ENCODE data around the gene FOXP1. TPM values are rescaled to one million over a fixed set of nuclear protein-coding genes. Genes with fewer than 3 reads are reported as not detected.
A peak's percentile ranks its signal among the peaks of the same experiment; 100 is the strongest.

The FOXP1 gene
- total RNA-seq, 4 donors from 2014 or later = 103 to 173 (median 140) TPM

DNA sequence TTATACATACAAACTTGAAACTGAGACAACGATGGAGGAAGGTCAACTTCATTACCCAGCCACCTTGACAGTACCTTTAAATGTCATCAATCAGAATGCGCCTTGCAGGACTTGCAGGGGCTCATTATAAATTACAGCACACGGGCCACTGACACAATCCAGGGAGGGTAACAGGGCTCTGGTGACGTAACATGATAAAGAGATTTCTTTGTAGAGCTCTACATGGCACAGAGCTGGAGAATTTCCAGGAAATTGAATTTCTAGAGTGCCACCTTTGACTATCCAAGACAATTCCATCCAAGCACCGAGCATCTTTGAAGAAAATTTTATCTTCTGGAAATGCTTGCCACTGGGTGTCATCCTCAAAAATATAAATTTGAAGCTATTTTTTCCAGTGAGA is 486.0 kb downstream of the FOXP1 start:
- no peak for DNase-seq
- TF ChIP-seq POLR2A (IDR thresholded peaks at IDR 0.05) = no peak
- TF ChIP-seq CTCF (IDR thresholded peaks at IDR 0.05) = no peak
- Histone ChIP-seq H3K36me3 (no peaks in the 10 kb centered on the region), H3K9me3 (no peaks in the 10 kb centered on the region), H3K4me3 (no peak overlapping the region), H3K27ac (no peak overlapping the region), H3K4me1 (peaks cover 0 to 16% (median 5%) of the 10 kb centered on the region in 4 donors), H3K27me3 (no peaks in the 10 kb centered on the region)

DNA sequence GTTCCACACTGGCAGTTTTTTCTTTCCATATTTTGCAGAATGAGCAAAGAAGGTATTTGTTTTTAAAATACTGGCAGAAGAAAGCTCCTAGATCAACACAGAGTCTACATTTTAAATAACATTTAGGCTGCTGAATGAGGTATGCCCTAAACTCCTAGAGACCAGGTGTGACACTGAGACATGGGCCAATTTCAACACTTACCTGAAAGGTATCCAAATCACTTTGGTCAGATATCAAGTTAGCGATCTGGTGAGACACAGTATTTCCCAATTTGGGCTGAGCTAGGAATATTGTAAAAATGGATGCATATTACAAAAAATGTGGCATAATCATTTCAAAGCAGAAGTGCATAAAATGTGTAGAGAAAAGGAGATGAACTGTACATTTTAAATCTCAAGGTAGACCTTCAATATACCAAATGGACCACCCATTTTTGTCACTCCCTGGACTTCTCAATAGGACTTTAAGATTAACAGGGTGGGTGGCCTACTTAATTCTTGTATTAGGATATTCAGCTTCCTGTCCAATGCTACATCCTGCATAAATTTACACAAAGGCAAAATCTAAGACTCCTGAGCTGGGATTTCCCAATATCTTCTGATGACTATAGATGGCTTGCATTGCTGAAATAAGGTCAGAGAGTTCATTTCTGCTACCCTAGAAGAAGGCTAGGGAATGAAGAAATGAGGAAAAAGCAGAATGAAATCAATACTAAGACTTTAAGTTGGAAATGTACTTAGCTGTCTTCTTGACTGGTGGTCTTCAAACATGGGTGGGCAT is 487.8 kb downstream of the FOXP1 start:
- no peak overlapping the region for H3K4me3 ChIP-seq
- no peaks in the 10 kb centered on the region for H3K9me3 ChIP-seq
- no peak overlapping the region for H3K27ac ChIP-seq
- peaks cover 0 to 9% (median 0%) of the 10 kb centered on the region in 4 donors for H3K4me1 ChIP-seq
- TF ChIP-seq CTCF (IDR thresholded peaks at IDR 0.05) (no peak), POLR2A (IDR thresholded peaks at IDR 0.05) (no peak)
- no peaks in the 10 kb centered on the region for H3K36me3 ChIP-seq
- no peak for DNase-seq
- no peaks in the 10 kb centered on the region for H3K27me3 ChIP-seq

DNA sequence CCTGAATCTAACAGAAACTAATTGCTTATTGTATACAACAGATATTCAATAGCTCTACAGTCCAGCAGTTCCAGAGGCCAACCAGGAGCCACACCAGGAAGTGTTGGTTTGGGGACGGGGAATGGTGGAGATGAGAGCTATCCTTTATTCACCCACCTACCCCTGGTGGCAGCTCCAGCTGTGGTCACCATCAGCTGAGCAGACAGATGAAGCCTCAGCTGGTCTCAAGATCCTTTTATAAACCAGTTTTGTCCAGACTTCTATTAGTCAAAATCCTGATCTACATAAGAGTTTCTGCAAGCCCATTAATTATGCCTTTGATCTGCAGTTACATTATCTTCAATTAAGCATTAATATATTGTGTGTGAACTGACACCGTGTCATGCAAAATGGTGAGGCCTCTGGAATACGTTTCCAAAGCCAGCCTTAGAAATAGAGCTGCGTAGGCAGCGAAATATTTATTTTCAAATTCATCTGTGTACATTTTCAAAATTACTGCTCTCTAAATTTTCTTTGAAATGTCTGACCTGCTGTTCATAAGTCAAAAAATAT is 488.8 kb downstream of the FOXP1 start:
- Histone ChIP-seq H3K4me1 (peaks cover 0 to 5% (median 0%) of the 10 kb centered on the region in 4 donors), H3K4me3 (no peak overlapping the region), H3K27me3 (no peaks in the 10 kb centered on the region), H3K36me3 (no peaks in the 10 kb centered on the region), H3K9me3 (no peaks in the 10 kb centered on the region), H3K27ac (no peak overlapping the region)
- no peak for DNase-seq
- TF ChIP-seq POLR2A (IDR thresholded peaks at IDR 0.05) = no peak
- TF ChIP-seq CTCF (IDR thresholded peaks at IDR 0.05) = no peak

DNA sequence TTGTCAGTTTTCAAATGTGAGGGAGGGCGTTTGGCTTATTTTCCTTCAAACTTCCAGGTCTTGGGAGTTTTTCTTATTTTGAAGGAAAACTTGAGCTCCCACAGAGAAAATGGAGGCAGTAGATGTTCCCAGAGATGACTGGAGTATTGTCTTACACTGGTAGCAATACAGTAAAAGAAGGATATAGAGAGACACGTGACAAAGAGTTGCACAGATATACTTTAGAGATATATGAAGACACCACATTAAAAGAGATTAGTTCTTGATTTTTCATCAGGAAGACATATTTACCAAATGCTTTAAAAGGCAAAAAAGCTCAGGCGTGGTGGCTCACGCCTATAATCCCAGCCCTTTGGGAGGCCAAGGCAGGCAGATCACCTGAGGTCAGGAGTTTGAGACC is 490.9 kb downstream of the FOXP1 start:
- TF ChIP-seq CTCF (IDR thresholded peaks at IDR 0.05) = no peak
- no peak for TF ChIP-seq POLR2A (IDR thresholded peaks at IDR 0.05)

GRCh38 chr3:71090207-71090606 is 493.3 kb downstream of the FOXP1 start:
- H3K4me1 ChIP-seq = peaks cover 0 to 16% (median 5%) of the 10 kb centered on the region in 4 donors
- H3K9me3 ChIP-seq = no peaks in the 10 kb centered on the region
- TF ChIP-seq POLR2A (IDR thresholded peaks at IDR 0.05) = no peak
- TF ChIP-seq CTCF (IDR thresholded peaks at IDR 0.05) = no peak
- no peak for DNase-seq
- H3K36me3 ChIP-seq = no peaks in the 10 kb centered on the region
- no peaks in the 10 kb centered on the region for H3K27me3 ChIP-seq
- peak overlapping the region in 1 of 4 donors; percentile 69 for H3K27ac ChIP-seq
- no peak overlapping the region for H3K4me3 ChIP-seq

More for the DNA sequence above, 490.9 kb downstream of the FOXP1 start:
- H3K27ac ChIP-seq = peak overlapping the region in 1 of 4 donors; percentile 11
- H3K4me3 ChIP-seq = no peak overlapping the region
- H3K36me3 ChIP-seq = no peaks in the 10 kb centered on the region
- no peaks in the 10 kb centered on the region for H3K9me3 ChIP-seq
- H3K4me1 ChIP-seq = peaks cover 0 to 16% (median 5%) of the 10 kb centered on the region in 4 donors
- DNase-seq = no peak
- H3K27me3 ChIP-seq = no peaks in the 10 kb centered on the region
